Activated CD8-positive, alpha-beta memory T cell treated with anti-CD3 and anti-CD28 coated beads, Interleukin-2, amount 50 U/mL, for 1 hour (primary cell): Measurements from ENCODE around the gene PLIN4.

ENCODE experiments used
- DNase-seq: peaks from one replicate; pipeline ENCODE4 v3.0.0-alpha.2; 2020; ENCODE audit errors: extremely low read depth

Gene PLIN4

GRCh38 chr19:4524808-4525562 lies 6.7 kb upstream of the PLIN4 start:
- no peak for DNase-seq

- DNase-seq: no peak
These were observed 5.2 kb upstream of the PLIN4 start for GRCh38 chr19:4523306-4524110.

- DNase-seq: no peak
These were observed 4.2 kb upstream of the PLIN4 start for GRCh38 chr19:4522291-4523002.

GRCh38 chr19:4521888-4522242 lies 3.6 kb upstream of the PLIN4 start:
- no peak for DNase-seq

- no peak for DNase-seq
These were observed 3.0 kb upstream of the PLIN4 start for GRCh38 chr19:4521170-4521887.

- no peak for DNase-seq
These were observed 1.4 kb upstream of the PLIN4 start for GRCh38 chr19:4519521-4520277.

GRCh38 chr19:4519172-4519496 lies 848 bp upstream of the PLIN4 start:
- DNase-seq: no peak

- no peak for DNase-seq
These were observed 732 bp downstream of the PLIN4 start for GRCh38 chr19:4517451-4518057.

- DNase-seq: no peak
These were observed 1.4 kb downstream of the PLIN4 start for GRCh38 chr19:4516939-4517300.

GRCh38 chr19:4516199-4516938 lies 1.9 kb downstream of the PLIN4 start:
- no peak for DNase-seq

- DNase-seq: no peak
These were observed 2.6 kb downstream of the PLIN4 start for GRCh38 chr19:4515732-4516131.

- no peak for DNase-seq
These were observed 5.0 kb downstream of the PLIN4 start for GRCh38 chr19:4513248-4513647.

GRCh38 chr19:4512070-4512469 lies 6.2 kb downstream of the PLIN4 start:
- no peak for DNase-seq

GRCh38 chr19:4511300-4512054 lies 6.8 kb downstream of the PLIN4 start:
- DNase-seq: no peak

GRCh38 chr19:4510435-4511255 lies 7.6 kb downstream of the PLIN4 start:
- DNase-seq: no peak

- DNase-seq: no peak
These were observed 9.6 kb downstream of the PLIN4 start for GRCh38 chr19:4508698-4509097.

GRCh38 chr19:4507804-4508203 lies 10.5 kb downstream of the PLIN4 start:
- no peak for DNase-seq

GRCh38 chr19:4507150-4507452 lies 11.2 kb downstream of the PLIN4 start:
- no peak for DNase-seq
